Adrenal gland (tissue), 12 donors: Measurements from ENCODE around the gene GLIS1. TPM values are rescaled to one million over a fixed set of nuclear protein-coding genes. Genes with fewer than 3 reads are reported as not detected.

ENCODE experiments used
- DNase-seq, 7 donors: peaks; one replicate each; pipeline ENCODE4 v3.0.0-alpha.2; 2019 to 2020
- H3K27ac ChIP-seq, 5 donors: fragments of 200-600 bp; sonication (generic) in 4 of 5; 1 replicate in 3 of 5; 2 replicates in 2 of 5; pipeline versions ENCODE4 v1.5.1 to v1.8.0; 2016 to 2020; ENCODE audit warnings: mild to moderate bottlenecking in 1 of 5
- H3K27me3 ChIP-seq: fragments of 200-600 bp; 2 replicates; pipeline ENCODE4 v1.8.0; 2021
- H3K36me3 ChIP-seq, 2 donors: fragments of 200-600 bp; replicated peaks in 1 of 2; 1 replicate in 1 of 2; 2 replicates in 1 of 2; pipeline versions ENCODE4 v1.5.1 to v1.8.0; 2018 to 2022
- H3K4me1 ChIP-seq, 2 donors: fragments of 200-600 bp; replicated peaks in 1 of 2; 1 replicate in 1 of 2; 2 replicates in 1 of 2; pipeline versions ENCODE4 v1.5.1 to v1.8.0; 2018 to 2021
- H3K4me3 ChIP-seq, 4 donors: fragments of 200-600 bp; sonication (generic) in 3 of 4; one replicate each; pipeline ENCODE4 v1.5.1; 2016 to 2018
- H3K9me3 ChIP-seq, 3 donors: fragments of 200-600 bp; sonication (generic) in 1 of 3; replicated peaks in 1 of 3; 1 replicate in 2 of 3; 2 replicates in 1 of 3; pipeline versions ENCODE4 v1.5.1 to v1.8.0; 2016 to 2021
- POLR2A ChIP-seq, 2 donors: fragments of 450-650 bp; IDR thresholded peaks; one replicate each; pipeline ENCODE4 v1.6.1; 2017; ENCODE audit warnings: antibody characterized with exemption in 2 of 2, mild to moderate bottlenecking in 2 of 2, moderate library complexity in 1 of 2
- WGBS, 4 donors: extraction: QIAGEN DNeasy Blood & Tissue Kit in 2 of 4; methylation state at CpG; one replicate each; pipeline versions ENCODE4 v1.1.5 to v1.1.7; 2013 to 2017; 5-methylcytosine and 5-hydroxymethylcytosine counted together
- intact Hi-C, 2 donors: fragments of 100-400 bp; cut with DNase I; formaldehyde crosslinking; loops; one replicate each; pipeline versions ENCODE4 v1.14.1 to v1.15.0; 2022 to 2023
- polyA plus RNA-seq, 3 donors: library from polyadenylated mRNA; stranded (reverse); fragments of 200-250 nt in 2 of 3; fragments of 350-450 nt in 1 of 3; fragmentation: Illumina TruSeq in 1 of 3; extraction: RNeasy Lipid Tissue Mini Kit (QIAGEN cat#74804) in 1 of 3; gene quantifications; one replicate each; pipeline ENCODE4 v1.2.3, GENCODE V29; 2013 to 2014
- total RNA-seq, 9 donors: library from RNA; depleted of rRNA in 4 of 9; stranded (reverse); fragments of >200 nt in 4 of 9; fragments of 120-200 nt in 1 of 9; fragmentation: NEBNext Ultra II Directional in 1 of 9; extraction: Animal tissue kit (Norgen Biotek cat#: 25700) in 1 of 9; gene quantifications; one replicate each; pipeline versions ENCODE4 v1.1.0 to v1.2.4, GENCODE V29; 2013 to 2023
- TF ChIP-seq, protein P1 (sequence below), 6 experiments: fragments of 450-650 bp in 4 of 6; fragments of 200-600 bp in 2 of 6; sonication (generic) in 1 of 6; IDR thresholded peaks; 1 replicate in 5 of 6; 2 replicates in 1 of 6; pipeline versions ENCODE4 v1.5.1 to v1.8.0; 2016 to 2021; ENCODE audit warnings: antibody characterized with exemption in 6 of 6, mild to moderate bottlenecking in 2 of 6, moderate library complexity in 1 of 6
- donor health status: healthy with polysubstance abuse.
- donor health status: Bipolar disorder and iron deficiency.
- donor health status: DM: yes; HTN: yes; CAD: no.
- donor health status: DM: no; HTN: no; CAD: no.
- donor health status: DM: no; HTN: no; CAD: no.
- donor health status: DM: yes; HTN: yes; CAD: no.

The GLIS1 gene
- total and polyA plus RNA-seq, 12 donors = 0.08 to 0.37 (median 0.14) TPM; not detected in 6

DNA sequence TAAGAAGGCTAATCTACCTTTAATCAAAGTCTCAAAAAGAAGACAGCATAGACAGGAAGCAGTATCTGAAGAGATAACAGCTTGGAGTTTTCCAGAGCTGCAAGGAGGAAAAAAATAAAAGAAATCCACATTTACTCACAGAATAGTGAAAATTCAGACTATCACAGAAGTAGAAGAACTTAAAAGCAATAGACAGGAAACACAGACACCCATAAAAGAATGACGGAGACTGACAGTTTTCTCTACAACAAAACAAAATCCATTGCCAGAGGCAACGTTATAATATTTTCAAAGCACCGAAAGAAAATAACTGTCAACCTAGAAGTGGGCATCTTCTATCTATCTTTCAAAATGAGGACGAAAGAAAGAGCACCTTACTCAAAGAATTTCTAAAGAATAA, 175.4 kb downstream of the GLIS1 start:
- 42 to 75% (median 58%) methylated on average over 4 of the region's 4 CpGs for WGBS, 4 donors
- no peaks in the 10 kb centered on the region for H3K9me3 ChIP-seq
- no peaks in the 10 kb centered on the region for H3K36me3 ChIP-seq
- TF ChIP-seq, protein P1, sequence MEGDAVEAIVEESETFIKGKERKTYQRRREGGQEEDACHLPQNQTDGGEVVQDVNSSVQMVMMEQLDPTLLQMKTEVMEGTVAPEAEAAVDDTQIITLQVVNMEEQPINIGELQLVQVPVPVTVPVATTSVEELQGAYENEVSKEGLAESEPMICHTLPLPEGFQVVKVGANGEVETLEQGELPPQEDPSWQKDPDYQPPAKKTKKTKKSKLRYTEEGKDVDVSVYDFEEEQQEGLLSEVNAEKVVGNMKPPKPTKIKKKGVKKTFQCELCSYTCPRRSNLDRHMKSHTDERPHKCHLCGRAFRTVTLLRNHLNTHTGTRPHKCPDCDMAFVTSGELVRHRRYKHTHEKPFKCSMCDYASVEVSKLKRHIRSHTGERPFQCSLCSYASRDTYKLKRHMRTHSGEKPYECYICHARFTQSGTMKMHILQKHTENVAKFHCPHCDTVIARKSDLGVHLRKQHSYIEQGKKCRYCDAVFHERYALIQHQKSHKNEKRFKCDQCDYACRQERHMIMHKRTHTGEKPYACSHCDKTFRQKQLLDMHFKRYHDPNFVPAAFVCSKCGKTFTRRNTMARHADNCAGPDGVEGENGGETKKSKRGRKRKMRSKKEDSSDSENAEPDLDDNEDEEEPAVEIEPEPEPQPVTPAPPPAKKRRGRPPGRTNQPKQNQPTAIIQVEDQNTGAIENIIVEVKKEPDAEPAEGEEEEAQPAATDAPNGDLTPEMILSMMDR (IDR thresholded peaks at IDR 0.05) = no peak
- no peak for DNase-seq
- H3K4me3 ChIP-seq = no peak overlapping the region
- intact Hi-C loops = no loop called here
- H3K27me3 ChIP-seq = no peaks in the 10 kb centered on the region
- no peak overlapping the region for H3K27ac ChIP-seq
- H3K4me1 ChIP-seq = no peaks in the 10 kb centered on the region

DNA sequence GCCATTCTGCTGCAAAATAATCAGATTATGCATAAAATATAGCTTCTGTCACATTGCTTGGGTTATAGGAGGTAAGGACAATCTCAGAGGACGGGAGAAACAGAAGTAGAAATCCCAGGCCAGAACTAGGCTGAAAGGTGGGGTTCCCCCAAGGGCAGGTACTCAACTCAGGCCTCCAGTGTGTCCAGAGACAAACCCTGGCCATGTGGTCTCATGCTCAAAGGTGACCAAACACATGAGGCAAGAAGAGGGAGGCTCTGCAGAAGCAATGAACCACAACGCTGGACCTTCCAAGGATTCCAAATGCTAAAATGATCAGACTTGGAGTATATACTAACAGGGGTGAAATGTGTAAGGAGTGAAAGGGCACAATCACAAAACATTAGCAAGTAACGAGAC, 176.0 kb downstream of the GLIS1 start:
- no peaks in the 10 kb centered on the region for H3K27me3 ChIP-seq
- H3K9me3 ChIP-seq = no peaks in the 10 kb centered on the region
- H3K36me3 ChIP-seq = no peaks in the 10 kb centered on the region
- DNase-seq = no peak
- H3K27ac ChIP-seq = no peak overlapping the region
- TF ChIP-seq POLR2A (IDR thresholded peaks at IDR 0.05) = no peak
- TF ChIP-seq, protein P1 (IDR thresholded peaks at IDR 0.05) = no peak
- intact Hi-C loops = no loop called here
- no peak overlapping the region for H3K4me3 ChIP-seq
- WGBS, 4 donors = 78 to 89% (median 84%) methylated on average over 3 of the region's 3 CpGs
- H3K4me1 ChIP-seq = no peaks in the 10 kb centered on the region

DNA sequence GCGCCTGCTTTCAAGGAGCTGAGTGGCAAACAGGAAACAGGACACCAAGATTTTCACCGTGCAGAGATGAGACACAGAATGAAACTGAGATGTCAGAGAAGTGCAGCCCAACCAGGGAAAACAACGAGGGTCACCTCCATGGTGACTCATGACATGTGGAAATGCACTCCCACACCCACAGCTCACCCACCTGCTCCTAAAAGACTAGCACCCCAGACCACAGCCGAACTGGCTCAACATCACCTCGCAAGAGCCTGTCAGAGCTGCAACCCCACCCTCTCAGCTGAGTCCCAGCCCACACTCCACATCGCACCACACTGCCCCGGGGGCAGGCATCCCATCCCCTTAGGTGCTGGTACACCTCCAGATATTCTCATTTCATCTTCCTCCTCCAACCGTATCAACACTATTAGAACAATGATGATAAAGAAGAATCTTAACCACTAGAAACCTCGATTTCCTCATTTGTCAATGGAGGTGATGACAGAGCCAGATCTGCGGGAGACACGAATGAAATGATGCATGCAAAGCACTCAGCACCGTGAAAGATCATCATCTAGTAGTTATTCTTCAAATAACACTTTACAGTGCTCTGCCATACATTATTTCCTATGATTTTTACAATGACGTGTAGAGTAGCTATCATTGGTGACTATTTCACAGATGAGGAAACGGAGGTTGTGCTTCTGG, 176.5 kb downstream of the GLIS1 start:
- TF ChIP-seq POLR2A (IDR thresholded peaks at IDR 0.05) = no peak
- TF ChIP-seq, protein P1 (IDR thresholded peaks at IDR 0.05) = no peak
- Histone ChIP-seq H3K27ac (no peak overlapping the region), H3K4me3 (no peak overlapping the region), H3K36me3 (no peaks in the 10 kb centered on the region), H3K9me3 (no peaks in the 10 kb centered on the region), H3K4me1 (no peaks in the 10 kb centered on the region), H3K27me3 (no peaks in the 10 kb centered on the region)
- no peak for DNase-seq
- WGBS, 4 donors = 63 to 70% (median 65%) methylated on average over 12 to 14 of the region's 14 CpGs
- intact Hi-C loops = no loop called here

DNA sequence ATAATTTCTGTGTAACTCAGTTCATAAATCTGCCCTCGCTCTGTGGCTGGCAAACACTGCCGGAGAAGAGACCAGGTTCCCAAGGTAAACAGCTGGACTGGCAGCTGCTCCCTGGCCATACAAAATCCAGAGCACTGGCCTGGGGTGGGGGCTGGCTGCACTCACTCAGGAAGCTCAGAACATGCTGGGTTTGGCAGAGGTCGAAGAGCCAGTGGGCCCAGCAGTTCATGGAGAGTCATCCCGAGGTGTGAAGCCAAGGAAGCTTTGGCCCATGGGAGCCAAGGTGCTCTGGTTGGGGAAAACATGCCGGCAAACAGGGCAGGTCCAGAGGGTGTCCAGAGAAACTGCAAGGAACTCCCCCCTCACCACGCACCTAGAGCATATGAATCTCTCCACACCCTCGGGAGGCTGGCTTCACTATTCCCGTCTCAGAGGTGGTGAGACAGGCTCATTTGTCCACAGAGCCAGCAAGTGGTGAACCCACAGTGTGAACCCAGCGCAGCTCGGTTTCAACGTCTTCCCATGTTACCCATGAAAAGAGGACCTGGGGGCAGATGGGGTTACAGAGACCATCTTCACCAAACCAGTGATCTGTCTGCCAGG, 177.4 kb downstream of the GLIS1 start:
- 83 to 86% (median 84%) methylated on average over 7 to 11 of the region's 11 CpGs for WGBS, 4 donors
- intact Hi-C loops = no loop called here
- no peak for DNase-seq
- no peak overlapping the region for H3K27ac ChIP-seq
- H3K4me1 ChIP-seq = no peaks in the 10 kb centered on the region
- TF ChIP-seq, protein P1 (IDR thresholded peaks at IDR 0.05) = no peak
- TF ChIP-seq POLR2A (IDR thresholded peaks at IDR 0.05) = no peak
- H3K36me3 ChIP-seq = no peaks in the 10 kb centered on the region
- no peaks in the 10 kb centered on the region for H3K27me3 ChIP-seq
- no peak overlapping the region for H3K4me3 ChIP-seq
- no peaks in the 10 kb centered on the region for H3K9me3 ChIP-seq
